Fibroblast of villous mesenchyme (primary cell): Measurements from ENCODE around the gene GGCX. TPM values are rescaled to one million over a fixed set of nuclear protein-coding genes. Genes with fewer than 3 reads are reported as not detected.

Experiments used
- DNase-seq: peaks from one replicate; pipeline ENCODE4 v3.0.0-alpha.2; 2010; ENCODE audit warnings: low read depth
- H3K4me3 ChIP-seq: 2 replicates; pipeline ENCODE4 v1.5.1; 2011; ENCODE audit warnings: low read depth, mild to moderate bottlenecking, low read length
- CTCF ChIP-seq: IDR thresholded peaks from 2 replicates; pipeline ENCODE4 v1.5.1; 2012; ENCODE audit warnings: low read depth, mild to moderate bottlenecking, low read length; ENCODE audit not compliant: insufficient read depth
- small RNA-seq: library from RNA; depleted of rRNA; stranded (forward); fragments of <200 nt; gene quantifications from one replicate; pipeline ENCODE3, GENCODE V24; 2012
- total RNA-seq: library from RNA; depleted of rRNA; stranded (reverse); fragments of >200 nt; gene quantifications from 2 replicates; pipeline ENCODE4 v1.2.3, GENCODE V29; 2012

Gene GGCX
- total RNA-seq, 1 donor, result 51.4 TPM

DNA sequence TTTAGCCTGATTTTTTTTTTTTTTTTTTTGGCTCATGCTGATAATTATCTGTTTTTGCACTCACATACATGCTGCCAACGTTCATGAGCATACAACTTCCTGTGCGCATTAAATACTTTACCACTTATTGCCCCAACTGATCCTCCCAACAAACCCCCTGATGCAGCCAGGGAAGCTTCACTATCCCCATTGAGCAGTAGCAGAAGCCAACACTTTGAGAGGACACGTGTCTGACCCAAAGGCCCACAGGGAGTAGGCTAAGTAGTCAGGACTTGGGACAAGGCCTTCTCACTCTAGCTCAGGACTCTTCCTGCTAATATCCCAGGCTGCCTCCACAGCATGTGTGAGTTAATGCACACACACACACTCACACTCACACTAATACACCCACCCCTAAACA, 58.6 kb downstream of the GGCX start:
- H3K4me3 ChIP-seq, result no peak overlapping the region
- DNase-seq, result no peak
- TF ChIP-seq CTCF, result no peak

DNA sequence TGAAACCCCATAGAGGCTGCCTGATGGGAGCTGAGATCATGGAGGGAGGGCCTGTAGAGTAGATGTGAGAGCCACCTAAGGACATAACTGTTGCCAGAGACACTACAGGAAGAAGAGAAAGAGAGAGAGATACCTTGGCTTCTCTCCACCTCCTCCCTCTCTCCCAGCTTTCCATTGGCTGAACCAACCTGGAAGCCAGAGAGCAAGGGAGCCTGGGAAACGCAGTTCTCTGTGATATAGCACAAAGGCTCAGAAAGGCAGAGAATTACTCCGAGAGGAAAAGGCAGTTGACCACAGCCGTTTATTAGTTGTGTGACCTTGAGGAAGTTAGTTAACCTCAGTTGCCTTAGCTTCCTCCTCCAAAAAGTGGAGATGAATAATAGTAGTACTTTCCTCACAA, 60.0 kb downstream of the GGCX start:
- DNase-seq, result peak; percentile 22
- no peak for TF ChIP-seq CTCF
- H3K4me3 ChIP-seq, result no peak overlapping the region

- no peak for TF ChIP-seq CTCF
- H3K4me3 ChIP-seq, result no peak overlapping the region
- DNase-seq, result no peak
These were observed 63.2 kb downstream of the GGCX start for GRCh38 chr2:85497944-85498630.

DNA sequence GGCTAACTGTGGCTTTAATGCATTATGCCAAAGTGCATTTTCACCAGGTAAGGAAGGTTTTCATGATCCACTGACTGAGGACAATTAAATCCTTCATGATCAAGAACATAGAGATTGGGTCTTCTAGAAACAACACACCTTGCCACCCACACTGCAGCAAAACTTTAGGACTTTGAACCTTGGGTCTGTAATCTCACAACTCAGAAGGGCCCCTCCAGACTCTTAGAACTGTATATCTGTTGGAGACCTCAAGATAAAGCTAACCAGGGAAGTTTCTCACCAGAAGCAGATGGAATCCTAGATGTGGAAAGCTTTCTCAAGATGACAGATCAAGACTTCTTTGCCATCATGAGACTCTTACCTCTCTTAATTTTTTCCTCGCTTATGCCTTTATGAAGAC, 64.9 kb downstream of the GGCX start:
- DNase-seq, result no peak
- no peak overlapping the region for H3K4me3 ChIP-seq
- TF ChIP-seq CTCF, result no peak

Small RNAs within 50 kb of the gene (small RNA-seq; reads per million reads assigned to genes)
- gene RN7SL126P, result 0.47 reads per million

Other genes starting within 250 kb of the GGCX start
- 119 and 131 TPM in 2 replicates for gene TGOLN2, start 233.5 kb downstream of the GGCX start, total RNA-seq
- gene RETSAT, start 207.0 kb downstream of the GGCX start, total RNA-seq, result 45.1 and 56.1 TPM in 2 replicates
- 15.8 and 19.4 TPM in 2 replicates for gene ELMOD3, start 206.7 kb downstream of the GGCX start, total RNA-seq
- gene CAPG, start 151.1 kb downstream of the GGCX start, total RNA-seq, result 56.6 and 75.7 TPM in 2 replicates
- gene SH2D6, start 142.8 kb downstream of the GGCX start, total RNA-seq, result 0.43 TPM in 1 of 2 replicates, not detected in the other
- 113 and 124 TPM in 2 replicates for gene MAT2A, start 22.3 kb downstream of the GGCX start, total RNA-seq
- 2.2 and 3.5 TPM in 2 replicates for gene VAMP8, start 16.1 kb upstream of the GGCX start, total RNA-seq
- gene VAMP5, start 22.9 kb upstream of the GGCX start, total RNA-seq, result 18.1 and 22.9 TPM in 2 replicates
- 130 and 221 TPM in 2 replicates for gene RNF181, start 34.3 kb upstream of the GGCX start, total RNA-seq
- 8.6 and 10.6 TPM in 2 replicates for gene TMEM150A, start 41.2 kb upstream of the GGCX start, total RNA-seq
- gene C2orf68, start 50.6 kb upstream of the GGCX start, total RNA-seq, result 16.4 and 26.8 TPM in 2 replicates
- gene USP39, start 54.7 kb upstream of the GGCX start, total RNA-seq, result 39.6 and 41.9 TPM in 2 replicates
- gene SFTPB, start 106.7 kb upstream of the GGCX start, total RNA-seq, result not detected in 2 replicates
- not detected in 2 replicates for gene GNLY, start 132.9 kb upstream of the GGCX start, total RNA-seq
- 6.8 and 9.1 TPM in 2 replicates for gene ATOH8, start 192.5 kb upstream of the GGCX start, total RNA-seq